Measurements from ENCODE around the gene FRMPD2. TPM values are rescaled to one million over a fixed set of nuclear protein-coding genes. Genes with fewer than 3 reads are reported as not detected.
"Not testable (repeated sequence)": the region's sequence is repeated elsewhere in the genome, so short reads cannot be mapped to it uniquely, and the experiment has no call there.

Gene FRMPD2
- total RNA-seq, 2 experiments from 2014 or later = not detected

DNA sequence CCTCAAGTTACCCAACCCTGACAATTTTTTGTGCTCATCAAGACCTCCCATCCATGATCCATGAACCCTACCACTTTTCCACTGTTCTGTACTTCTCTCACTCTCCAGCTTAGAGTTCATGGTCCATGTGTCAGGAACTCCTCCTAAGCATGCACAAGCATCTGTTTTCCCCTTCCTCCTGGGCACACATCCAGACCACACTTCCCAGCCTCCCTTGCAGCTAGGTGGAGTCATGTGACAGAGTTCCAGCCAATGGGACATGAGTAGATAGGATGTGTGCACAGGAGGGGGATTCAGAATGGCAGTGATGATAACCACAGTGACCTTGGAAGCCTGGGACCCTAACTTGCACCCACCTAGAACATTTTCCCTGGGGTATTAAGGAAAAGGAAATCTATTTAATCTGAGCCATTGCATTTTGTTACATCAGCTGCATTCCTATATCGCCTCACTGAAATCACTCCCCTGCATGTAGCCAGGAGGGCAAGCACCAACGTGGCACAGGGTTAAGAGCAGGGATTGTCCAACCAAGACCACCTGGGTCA is 9.6 kb upstream of the FRMPD2 start:
- H3K4me3 Mint-ChIP-seq = no peak overlapping the region
- no peaks in the 10 kb centered on the region for H3K36me3 Mint-ChIP-seq (ENCODE audit: low read depth)
- H3K9me3 Mint-ChIP-seq = peaks cover 23% of the 10 kb centered on the region
- H3K27ac Mint-ChIP-seq = no peak overlapping the region
- ChIA-PET POLR2A (no interaction called here), CTCF (no interaction called here)
- peaks cover 26% of the 10 kb centered on the region for H3K27me3 Mint-ChIP-seq
- peaks cover 19% of the 10 kb centered on the region for H3K4me1 Mint-ChIP-seq
- no peak for DNase-seq

DNA sequence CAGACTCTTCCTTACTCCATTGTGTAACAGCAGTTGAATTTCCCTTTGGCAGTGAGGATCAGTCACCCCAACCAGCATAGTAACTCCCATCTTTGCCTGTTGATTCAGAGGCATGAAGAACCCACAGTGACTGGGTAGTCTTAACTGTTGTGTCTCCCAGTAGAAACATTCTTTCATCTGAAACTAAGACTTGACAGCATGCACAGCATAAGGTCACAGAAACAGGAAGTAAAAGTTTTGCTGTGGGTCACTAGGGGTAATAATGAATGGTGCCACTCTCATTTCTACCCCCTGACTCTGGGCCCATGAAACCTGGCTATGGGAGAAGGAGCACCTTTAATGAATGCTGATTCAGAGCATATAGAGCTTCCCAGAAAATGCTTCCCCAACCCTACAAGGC is 8.3 kb upstream of the FRMPD2 start:
- no peak overlapping the region for H3K27ac Mint-ChIP-seq
- DNase-seq = no peak
- CTCF ChIA-PET = no interaction called here

DNA sequence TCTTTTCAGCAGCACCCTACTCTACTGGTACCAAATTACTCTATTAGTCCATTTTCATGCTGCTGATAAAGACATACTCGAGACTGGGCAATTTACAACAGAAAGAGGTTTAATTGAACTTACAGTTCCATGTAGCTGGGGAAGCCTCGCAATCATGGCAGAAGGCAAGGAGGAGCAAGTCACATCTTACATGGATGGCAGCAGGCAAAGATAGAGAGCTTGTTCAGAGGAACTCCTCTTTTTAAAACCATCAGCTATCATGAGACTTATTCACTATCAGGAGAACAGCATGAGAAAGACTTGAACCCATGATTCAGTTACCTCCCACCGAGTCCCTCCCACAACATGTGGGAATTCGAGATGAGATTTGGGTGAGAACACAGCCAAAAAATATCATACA is 7.2 kb upstream of the FRMPD2 start:
- H3K27me3 Mint-ChIP-seq = peaks cover 36% of the 10 kb centered on the region
- H3K9me3 Mint-ChIP-seq = peaks cover 24% of the 10 kb centered on the region
- H3K36me3 Mint-ChIP-seq (ENCODE audit: low read depth); DNase-seq; H3K4me1 Mint-ChIP-seq; H3K27ac Mint-ChIP-seq; H3K4me3 Mint-ChIP-seq; POLR2A ChIA-PET: not testable (repeated sequence)
- CTCF ChIA-PET = interaction anchor here (0.6 to 1.0 kb wide), 2 partner anchors 8 to 1125 kb away, joined by 3 read pairs; no protein-coding TSS in a partner anchor

More for the DNA sequence above, 8.3 kb upstream of the FRMPD2 start:
- no peak overlapping the region for H3K4me3 Mint-ChIP-seq
- H3K9me3 Mint-ChIP-seq = peaks cover 24% of the 10 kb centered on the region
- no peaks in the 10 kb centered on the region for H3K36me3 Mint-ChIP-seq (ENCODE audit: low read depth)
- peaks cover 8% of the 10 kb centered on the region for H3K4me1 Mint-ChIP-seq
- POLR2A ChIA-PET = no interaction called here
- H3K27me3 Mint-ChIP-seq = peaks cover 33% of the 10 kb centered on the region

DNA sequence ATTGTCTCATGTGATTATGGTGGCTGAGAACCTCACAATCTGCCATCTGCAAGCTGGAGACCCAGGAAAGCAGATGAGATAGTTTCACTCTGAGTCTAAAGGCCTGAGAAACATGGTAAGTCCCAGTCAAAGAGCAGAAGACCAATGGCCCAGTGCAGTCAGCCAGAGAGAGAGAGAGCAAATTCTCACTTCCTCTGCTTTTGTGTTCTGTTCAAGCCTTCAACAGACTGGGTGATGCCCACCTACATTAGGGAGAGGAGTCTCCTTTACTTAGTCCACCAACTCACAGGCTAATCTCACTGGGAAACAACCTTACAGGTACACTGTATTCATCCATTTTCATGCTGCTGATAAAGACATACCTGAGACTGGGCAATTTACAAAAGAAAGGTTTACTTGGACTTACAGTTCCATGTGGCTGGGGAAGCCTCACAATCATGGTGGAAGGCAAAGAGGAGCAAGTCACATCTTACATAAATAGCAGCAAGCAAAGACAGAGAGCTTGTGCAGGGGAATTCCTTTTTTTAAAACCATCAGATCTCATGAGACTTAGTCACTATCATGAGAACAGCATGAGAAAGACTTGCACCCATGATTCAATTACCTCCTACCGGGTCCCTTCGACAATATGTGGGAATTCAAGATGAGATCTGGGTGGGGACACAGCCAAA is 4.7 kb upstream of the FRMPD2 start:
- ChIA-PET CTCF (no interaction called here), POLR2A (no interaction called here)
- Mint-ChIP-seq H3K36me3 (ENCODE audit: low read depth) (no peaks in the 10 kb centered on the region), H3K4me3 (no peak overlapping the region), H3K9me3 (peaks cover 15% of the 10 kb centered on the region), H3K4me1 (no peaks in the 10 kb centered on the region), H3K27ac (no peak overlapping the region), H3K27me3 (peaks cover 27% of the 10 kb centered on the region)
- no peak for DNase-seq

DNA sequence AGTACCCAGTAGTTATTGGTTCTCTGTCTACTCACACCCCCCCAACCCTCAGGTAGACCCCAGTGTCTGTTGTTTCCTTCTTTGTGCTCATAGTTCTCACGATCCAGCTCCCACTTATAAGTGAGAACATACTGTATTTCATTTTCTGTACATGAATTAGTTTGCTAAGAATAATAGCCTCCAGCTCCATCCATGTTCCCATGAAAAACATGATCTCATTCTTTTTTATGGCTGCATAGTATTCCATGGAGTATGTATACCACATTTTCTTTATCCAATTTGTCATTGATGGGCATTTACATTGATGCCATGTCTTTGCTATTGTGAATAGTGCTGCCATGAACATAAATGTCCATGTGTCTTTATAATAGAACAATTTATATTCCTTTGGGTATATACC is 2.6 kb upstream of the FRMPD2 start:
- no peaks in the 10 kb centered on the region for H3K4me1 Mint-ChIP-seq
- ChIA-PET POLR2A (no interaction called here), CTCF (no interaction called here)
- H3K36me3 Mint-ChIP-seq (ENCODE audit: low read depth) = no peaks in the 10 kb centered on the region
- DNase-seq = no peak
- H3K4me3 Mint-ChIP-seq = no peak overlapping the region
- H3K9me3 Mint-ChIP-seq = peaks cover 9% of the 10 kb centered on the region
- H3K27me3 Mint-ChIP-seq = peaks cover 24% of the 10 kb centered on the region
- H3K27ac Mint-ChIP-seq = no peak overlapping the region

DNA sequence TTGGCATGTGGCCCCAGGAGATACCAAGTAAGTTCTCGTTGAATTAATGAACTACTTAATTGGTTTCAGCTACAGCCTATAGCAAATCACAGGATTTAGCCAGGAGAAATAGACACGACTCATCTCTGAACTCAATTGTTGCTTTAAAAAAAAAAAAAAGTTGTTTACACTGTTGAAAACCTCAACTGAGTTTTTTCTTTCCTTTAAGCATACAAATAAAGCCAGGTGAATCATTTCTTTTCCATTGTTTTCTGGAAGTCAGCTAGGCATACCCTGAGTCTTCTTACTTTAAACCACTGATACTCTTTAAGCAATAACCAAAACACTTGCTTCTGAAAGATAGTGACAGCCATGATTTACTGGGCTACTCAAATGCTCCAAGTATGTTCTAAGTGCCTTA is 755 bp downstream of the FRMPD2 start:
- peaks cover 26% of the 10 kb centered on the region for H3K27me3 Mint-ChIP-seq
- ChIA-PET POLR2A (no interaction called here), CTCF (no interaction called here)
- no peaks in the 10 kb centered on the region for H3K4me1 Mint-ChIP-seq
- no peak overlapping the region for H3K4me3 Mint-ChIP-seq
- H3K27ac Mint-ChIP-seq = no peak overlapping the region
- no peak for DNase-seq
- H3K9me3 Mint-ChIP-seq = peaks cover 2% of the 10 kb centered on the region
- no peaks in the 10 kb centered on the region for H3K36me3 Mint-ChIP-seq (ENCODE audit: low read depth)

DNA sequence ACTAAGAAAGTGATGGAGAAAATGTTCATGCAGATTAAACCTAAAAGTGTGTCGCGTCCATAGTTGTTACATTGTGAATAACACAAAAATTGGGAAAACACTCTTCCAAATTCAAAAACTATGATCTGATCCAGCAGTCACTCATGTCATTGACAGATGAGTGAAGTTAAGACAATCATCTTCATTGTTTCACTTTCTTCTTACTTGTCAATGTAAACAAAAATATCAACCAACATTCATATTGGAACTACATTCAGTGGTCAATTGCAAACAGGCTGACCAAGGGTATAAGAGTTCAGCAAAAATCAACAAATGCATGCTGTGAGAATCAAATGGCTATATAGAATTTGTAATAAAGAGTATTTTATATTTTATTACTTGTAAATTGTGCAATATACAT is 1.8 kb downstream of the FRMPD2 start:
- peaks cover 18% of the 10 kb centered on the region for H3K27me3 Mint-ChIP-seq
- no peak overlapping the region for H3K4me3 Mint-ChIP-seq
- ChIA-PET POLR2A (no interaction called here), CTCF (no interaction called here)
- no peaks in the 10 kb centered on the region for H3K4me1 Mint-ChIP-seq
- H3K36me3 Mint-ChIP-seq (ENCODE audit: low read depth) = no peaks in the 10 kb centered on the region
- DNase-seq = no peak
- H3K9me3 Mint-ChIP-seq = no peaks in the 10 kb centered on the region
- H3K27ac Mint-ChIP-seq = no peak overlapping the region

DNA sequence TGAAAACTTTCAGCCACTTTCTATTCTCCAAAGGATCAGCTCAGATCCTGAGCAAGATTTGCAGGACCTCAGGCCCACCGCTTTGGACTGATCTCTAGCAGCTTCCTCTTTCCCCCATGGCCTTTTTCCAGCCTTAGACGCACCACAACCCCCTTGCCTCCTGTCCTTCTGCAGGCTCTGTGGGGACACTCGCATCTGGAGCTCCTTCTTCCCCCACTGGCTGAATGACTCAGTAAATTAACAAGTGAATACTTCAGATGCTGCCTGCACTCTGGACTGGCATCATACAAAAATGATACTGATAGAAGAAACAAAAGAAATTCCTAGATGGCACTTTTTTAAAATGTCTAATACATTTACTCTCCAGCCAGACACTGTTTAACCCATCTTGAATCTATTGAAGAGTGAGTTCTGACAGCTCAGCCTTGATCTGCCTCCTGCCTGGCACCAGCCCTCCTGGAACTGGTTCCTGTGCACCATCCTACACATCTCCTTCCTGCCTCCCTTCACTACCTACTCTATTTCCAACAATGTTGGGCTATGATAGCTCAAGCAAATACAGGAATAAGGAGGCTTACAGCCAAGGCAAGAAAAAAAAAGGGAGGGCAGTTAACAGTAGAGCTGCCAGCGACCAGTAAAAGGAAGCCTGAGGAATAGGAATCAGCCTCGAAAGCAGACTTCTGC is 3.3 kb downstream of the FRMPD2 start:
- no peaks in the 10 kb centered on the region for H3K9me3 Mint-ChIP-seq
- ChIA-PET CTCF (no interaction called here), POLR2A (no interaction called here)
- no peak overlapping the region for H3K27ac Mint-ChIP-seq
- peaks cover 24% of the 10 kb centered on the region for H3K27me3 Mint-ChIP-seq
- no peaks in the 10 kb centered on the region for H3K4me1 Mint-ChIP-seq
- H3K36me3 Mint-ChIP-seq (ENCODE audit: low read depth) = no peaks in the 10 kb centered on the region
- no peak for DNase-seq
- no peak overlapping the region for H3K4me3 Mint-ChIP-seq

DNA sequence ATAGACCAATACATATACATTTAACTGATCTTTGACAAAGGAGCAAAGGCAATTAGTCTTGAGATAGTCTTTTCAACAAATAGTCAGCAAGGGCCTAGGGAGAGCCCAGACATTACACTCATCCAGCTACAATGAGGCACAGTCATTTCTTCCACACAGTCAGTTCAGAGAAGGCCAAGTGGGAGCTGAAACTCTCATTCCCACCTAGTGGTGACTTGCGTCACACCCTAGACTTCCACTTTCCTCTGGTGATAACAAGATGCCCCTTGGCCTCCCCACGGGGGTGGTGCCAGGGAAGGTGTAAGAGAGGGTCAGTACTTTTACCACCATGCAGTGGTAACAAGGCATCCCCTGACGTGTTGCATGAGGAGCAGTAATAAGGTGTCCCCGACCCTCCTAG is 8.0 kb downstream of the FRMPD2 start:
- Mint-ChIP-seq H3K4me3 (no peak overlapping the region), H3K36me3 (ENCODE audit: low read depth) (no peaks in the 10 kb centered on the region), H3K27ac (no peak overlapping the region), H3K9me3 (no peaks in the 10 kb centered on the region), H3K4me1 (no peaks in the 10 kb centered on the region), H3K27me3 (peaks cover 31% of the 10 kb centered on the region)
- ChIA-PET POLR2A (no interaction called here), CTCF (no interaction called here)
- no peak for DNase-seq

DNA sequence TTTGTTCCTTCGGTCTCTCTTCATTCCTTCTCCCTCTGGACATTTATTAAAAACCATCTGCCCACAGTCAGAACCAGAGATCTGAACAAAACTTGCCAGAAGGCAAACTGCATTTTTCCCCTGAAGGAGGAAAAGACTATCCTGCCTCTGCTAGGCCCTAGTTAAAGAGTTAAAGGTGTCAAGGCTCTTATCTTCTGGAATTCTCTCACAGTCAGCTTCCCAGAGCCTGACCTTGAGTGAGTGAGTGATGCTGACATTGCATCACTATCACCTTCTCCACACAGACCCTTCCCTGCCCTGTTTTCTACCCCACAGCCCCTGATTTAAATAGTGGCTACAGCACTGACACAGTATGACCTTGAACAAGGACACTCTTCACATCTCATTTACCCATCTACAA is 16.4 kb downstream of the FRMPD2 start:
- Mint-ChIP-seq H3K4me1 (no peaks in the 10 kb centered on the region), H3K4me3 (no peak overlapping the region), H3K27me3 (peaks cover 31% of the 10 kb centered on the region), H3K9me3 (no peaks in the 10 kb centered on the region), H3K36me3 (ENCODE audit: low read depth) (no peaks in the 10 kb centered on the region), H3K27ac (no peak overlapping the region)
- ChIA-PET POLR2A (no interaction called here), CTCF (no interaction called here)
- DNase-seq = no peak

DNA sequence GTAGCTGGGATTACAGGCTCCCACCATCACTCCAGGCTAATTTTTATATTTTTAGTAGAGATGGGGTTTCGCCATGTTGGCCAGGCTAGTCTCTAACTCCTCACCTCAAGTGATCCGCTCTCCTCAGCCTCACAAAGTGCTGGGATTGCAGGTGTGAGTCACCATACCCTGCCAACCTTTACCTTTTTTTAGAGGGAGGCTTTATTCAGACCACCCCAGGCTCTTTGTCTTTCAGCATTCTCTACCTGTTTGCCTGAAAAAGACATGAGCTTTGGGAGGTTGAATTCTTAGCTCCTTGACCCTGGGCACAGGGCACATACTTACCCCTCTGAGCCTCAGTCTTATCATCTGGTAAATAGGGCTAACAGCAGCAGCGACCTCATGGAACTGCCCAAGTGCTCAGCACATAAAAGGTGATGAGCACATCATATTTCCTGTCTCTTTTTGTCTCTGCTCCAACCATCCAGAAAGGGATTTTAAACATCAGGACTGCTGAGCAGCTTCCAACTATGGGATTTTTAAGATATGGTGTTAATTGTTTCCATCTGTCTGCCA is 17.0 kb downstream of the FRMPD2 start:
- Mint-ChIP-seq H3K9me3 (no peaks in the 10 kb centered on the region), H3K27me3 (peaks cover 30% of the 10 kb centered on the region), H3K36me3 (ENCODE audit: low read depth) (no peaks in the 10 kb centered on the region), H3K4me3 (no peak overlapping the region), H3K27ac (no peak overlapping the region), H3K4me1 (no peaks in the 10 kb centered on the region)
- POLR2A ChIA-PET = no interaction called here
- CTCF ChIA-PET = no interaction called here
- DNase-seq = no peak

DNA sequence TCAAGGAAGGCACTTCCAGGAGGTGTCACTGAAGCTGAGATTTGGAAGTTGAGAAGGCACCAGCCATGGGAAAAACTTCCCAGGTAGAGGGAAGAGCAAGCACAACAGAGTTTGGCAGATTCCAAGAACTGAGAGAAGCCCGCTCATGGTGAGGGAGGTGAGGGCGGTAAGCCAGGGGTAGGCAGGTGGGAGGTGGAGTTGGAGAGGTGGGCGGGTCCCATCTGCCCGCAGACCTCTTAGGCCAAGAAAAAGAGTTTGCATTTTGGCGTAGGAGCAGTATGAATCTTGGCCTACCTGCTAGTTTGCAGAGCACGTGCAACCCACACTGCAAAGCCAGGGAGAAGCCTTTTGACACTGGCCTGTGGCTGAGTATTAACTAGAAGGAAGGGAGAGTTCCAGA is 18.8 kb downstream of the FRMPD2 start:
- H3K36me3 Mint-ChIP-seq (ENCODE audit: low read depth) = no peaks in the 10 kb centered on the region
- ChIA-PET CTCF (no interaction called here), POLR2A (no interaction called here)
- DNase-seq = no peak
- peaks cover 20% of the 10 kb centered on the region for H3K27me3 Mint-ChIP-seq
- no peak overlapping the region for H3K4me3 Mint-ChIP-seq
- no peaks in the 10 kb centered on the region for H3K4me1 Mint-ChIP-seq
- H3K27ac Mint-ChIP-seq = no peak overlapping the region
- no peaks in the 10 kb centered on the region for H3K9me3 Mint-ChIP-seq

DNA sequence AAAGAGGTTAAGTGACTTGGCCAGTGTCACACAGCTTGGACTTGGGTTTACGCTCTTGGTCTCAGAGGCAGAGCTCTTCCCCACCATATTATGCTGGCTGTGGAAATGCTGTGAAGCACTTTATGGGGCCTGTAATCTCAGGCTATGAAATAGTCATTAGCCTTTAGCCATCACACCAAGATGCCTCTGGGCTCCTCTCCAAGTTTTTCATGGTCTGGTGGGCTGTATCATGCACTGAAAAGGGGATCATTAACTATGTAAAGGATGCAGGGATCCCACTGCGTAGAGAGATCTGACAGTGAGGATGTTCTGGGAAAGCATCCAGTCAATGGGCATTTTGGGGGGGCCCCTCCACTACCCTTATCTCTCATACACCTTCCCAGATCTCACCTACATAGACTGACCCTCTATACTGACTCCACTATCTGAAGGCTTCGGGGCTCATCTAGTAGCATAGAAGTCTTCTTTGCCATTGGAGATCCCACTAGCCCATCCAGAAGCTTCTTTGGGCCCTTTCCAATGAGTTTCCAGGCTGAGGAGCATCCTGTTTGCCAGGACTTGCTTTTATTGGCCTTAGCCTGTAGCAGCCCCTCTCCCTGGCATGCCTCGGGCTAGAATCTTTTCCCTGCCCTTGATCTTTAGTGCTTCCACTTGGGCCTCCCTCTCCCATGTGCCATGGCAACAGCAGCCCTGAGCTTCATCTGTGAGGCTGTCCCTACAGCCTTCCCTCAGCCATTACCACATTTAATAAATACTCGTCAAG is 19.6 kb downstream of the FRMPD2 start:
- ChIA-PET CTCF (no interaction called here), POLR2A (no interaction called here)
- H3K36me3 Mint-ChIP-seq (ENCODE audit: low read depth) = no peaks in the 10 kb centered on the region

More for the DNA sequence above, 19.6 kb downstream of the FRMPD2 start:
- Mint-ChIP-seq H3K27ac (no peak overlapping the region), H3K4me3 (no peak overlapping the region), H3K4me1 (no peaks in the 10 kb centered on the region), H3K27me3 (peaks cover 15% of the 10 kb centered on the region), H3K9me3 (no peaks in the 10 kb centered on the region)
- no peak for DNase-seq
